Measurements from ENCODE around the gene LMOD1. TPM values are rescaled to one million over a fixed set of nuclear protein-coding genes. Genes with fewer than 3 reads are reported as not detected.
"Not testable (repeated sequence)": the region's sequence is repeated elsewhere in the genome, so short reads cannot be mapped to it uniquely, and the experiment has no call there.

Gene LMOD1
- total and polyA plus RNA-seq, 4 experiments from 2014 or later = not detected

- Mint-ChIP-seq H3K4me1 (peaks cover 0 to 1% (median 0%) of the 10 kb centered on the region in 4 donors), H3K36me3 (no peaks in the 10 kb centered on the region), H3K27ac (no peak overlapping the region), H3K4me3 (no peak overlapping the region), H3K9me3 (no peaks in the 10 kb centered on the region), H3K27me3 (peaks cover 1 to 5% of the 10 kb centered on the region in 2 donors)
- no peaks in the 10 kb centered on the region for H3K36me3 ChIP-seq (ENCODE audit: insufficient read depth, low read length)
- POLR2A ChIA-PET (ENCODE audit: partially characterized antibody) = no interaction called here
- no peak for DNase-seq
- intact Hi-C loops (cut with micrococcal nuclease) = no loop called here
- H3K4me3 ChIP-seq (ENCODE audit: low read length in 2 of 2) = no peak overlapping the region
- no peaks in the 10 kb centered on the region for H3K9me3 ChIP-seq (ENCODE audit: control insufficient read depth in 1 of 2, low read length in 2 of 2)
- H3K27ac ChIP-seq (ENCODE audit: low read depth, low read length) = no peak overlapping the region
- no peaks in the 10 kb centered on the region for H3K27me3 ChIP-seq (ENCODE audit: insufficient read depth, low read length)
- H3K4me1 ChIP-seq (ENCODE audit: insufficient read depth, low read length) = no peaks in the 10 kb centered on the region
- CTCF ChIA-PET (ENCODE audit: partially characterized antibody) = interaction anchor here (2.5 kb wide), 1 partner anchor 11 kb away, joined by 17 read pairs; no protein-coding TSS in a partner anchor
Measured at GRCh38 chr1:201906336-201906735, 40.0 kb downstream of the LMOD1 start.

GRCh38 chr1:201905234-201905890 is 41.0 kb downstream of the LMOD1 start:
- H3K9me3 ChIP-seq (ENCODE audit: control insufficient read depth in 1 of 2, low read length in 2 of 2) = no peaks in the 10 kb centered on the region
- no peak overlapping the region for H3K27ac ChIP-seq (ENCODE audit: low read depth, low read length)
- H3K27ac Mint-ChIP-seq = no peak overlapping the region
- H3K27me3 ChIP-seq (ENCODE audit: insufficient read depth, low read length) = no peaks in the 10 kb centered on the region
- H3K4me1 ChIP-seq (ENCODE audit: insufficient read depth, low read length) = no peaks in the 10 kb centered on the region
- no peaks in the 10 kb centered on the region for H3K9me3 Mint-ChIP-seq
- ChIA-PET CTCF (ENCODE audit: partially characterized antibody) (interaction anchor here (2.4 to 2.5 kb wide), 2 partner anchors 10 kb away, joined by 11 to 17 read pairs; no protein-coding TSS in a partner anchor), POLR2A (ENCODE audit: partially characterized antibody) (no interaction called here)
- no peaks in the 10 kb centered on the region for H3K36me3 Mint-ChIP-seq
- no peak for DNase-seq
- peaks cover under 1 to 1% of the 10 kb centered on the region in 2 donors for H3K27me3 Mint-ChIP-seq
- intact Hi-C loops (cut with micrococcal nuclease) = no loop called here
- peaks cover 0 to 1% (median 0%) of the 10 kb centered on the region in 4 donors for H3K4me1 Mint-ChIP-seq
- H3K4me3 ChIP-seq (ENCODE audit: low read length in 2 of 2) = no peak overlapping the region
- H3K36me3 ChIP-seq (ENCODE audit: insufficient read depth, low read length) = no peaks in the 10 kb centered on the region
- H3K4me3 Mint-ChIP-seq = no peak overlapping the region

- Mint-ChIP-seq H3K27ac (no peak overlapping the region), H3K9me3 (no peaks in the 10 kb centered on the region), H3K4me3 (no peak overlapping the region), H3K27me3 (no peaks in the 10 kb centered on the region), H3K36me3 (no peaks in the 10 kb centered on the region), H3K4me1 (no peaks in the 10 kb centered on the region)
- Histone ChIP-seq H3K27ac (ENCODE audit: low read depth, low read length) (no peak overlapping the region), H3K27me3 (ENCODE audit: insufficient read depth, low read length) (no peaks in the 10 kb centered on the region), H3K36me3 (ENCODE audit: insufficient read depth, low read length) (no peaks in the 10 kb centered on the region), H3K9me3 (ENCODE audit: control insufficient read depth in 1 of 2, low read length in 2 of 2) (no peaks in the 10 kb centered on the region), H3K4me1 (ENCODE audit: insufficient read depth, low read length) (no peaks in the 10 kb centered on the region), H3K4me3 (ENCODE audit: low read length in 2 of 2) (no peak overlapping the region)
- CTCF ChIA-PET (ENCODE audit: partially characterized antibody) = interaction anchor here (1.2 to 2.4 kb wide), 2 partner anchors 9 to 69 kb away, joined by 4 to 11 read pairs; no protein-coding TSS in a partner anchor
- DNase-seq = no peak
- POLR2A ChIA-PET (ENCODE audit: partially characterized antibody) = no interaction called here
- intact Hi-C loops (cut with micrococcal nuclease) = no loop called here
Measured at GRCh38 chr1:201904579-201904978, 41.8 kb downstream of the LMOD1 start.

- Histone ChIP-seq H3K4me3 (ENCODE audit: low read length in 2 of 2) (no peak overlapping the region), H3K27me3 (ENCODE audit: insufficient read depth, low read length) (no peaks in the 10 kb centered on the region), H3K27ac (ENCODE audit: low read depth, low read length) (no peak overlapping the region), H3K9me3 (ENCODE audit: control insufficient read depth in 1 of 2, low read length in 2 of 2) (no peaks in the 10 kb centered on the region), H3K36me3 (ENCODE audit: insufficient read depth, low read length) (no peaks in the 10 kb centered on the region), H3K4me1 (ENCODE audit: insufficient read depth, low read length) (no peaks in the 10 kb centered on the region)
- Mint-ChIP-seq H3K36me3 (no peaks in the 10 kb centered on the region), H3K27ac (no peak overlapping the region), H3K4me1 (no peaks in the 10 kb centered on the region), H3K4me3 (no peak overlapping the region), H3K27me3 (no peaks in the 10 kb centered on the region), H3K9me3 (no peaks in the 10 kb centered on the region)
- POLR2A ChIA-PET (ENCODE audit: partially characterized antibody) = no interaction called here
- intact Hi-C loops (cut with micrococcal nuclease) = no loop called here
- DNase-seq = no peak
- CTCF ChIA-PET (ENCODE audit: partially characterized antibody) = interaction anchor here (2.4 kb wide), 1 partner anchor 8 kb away, joined by 11 read pairs; no protein-coding TSS in a partner anchor
Measured at GRCh38 chr1:201903135-201903534, 43.2 kb downstream of the LMOD1 start.

GRCh38 chr1:201902198-201902597 is 44.1 kb downstream of the LMOD1 start:
- H3K4me3 Mint-ChIP-seq = no peak overlapping the region

GRCh38 chr1:201901036-201901435 is 45.3 kb downstream of the LMOD1 start:
- H3K4me1 ChIP-seq (ENCODE audit: insufficient read depth, low read length); DNase-seq; H3K4me3 ChIP-seq (ENCODE audit: low read length in 2 of 2); intact Hi-C loops (cut with micrococcal nuclease); H3K9me3 ChIP-seq (ENCODE audit: control insufficient read depth in 1 of 2, low read length in 2 of 2); H3K36me3 Mint-ChIP-seq; H3K27me3 ChIP-seq (ENCODE audit: insufficient read depth, low read length); H3K4me3 Mint-ChIP-seq; H3K27me3 Mint-ChIP-seq; POLR2A ChIA-PET (ENCODE audit: partially characterized antibody); H3K9me3 Mint-ChIP-seq; H3K27ac Mint-ChIP-seq; H3K27ac ChIP-seq (ENCODE audit: low read depth, low read length); H3K4me1 Mint-ChIP-seq; H3K36me3 ChIP-seq (ENCODE audit: insufficient read depth, low read length): not testable (repeated sequence)
- CTCF ChIA-PET (ENCODE audit: partially characterized antibody) = interaction anchor here (1.8 kb wide), 1 partner anchor 9 kb away, joined by 4 read pairs; no protein-coding TSS in a partner anchor

More at GRCh38 chr1:201902198-201902597, 44.1 kb downstream of the LMOD1 start:
- Histone ChIP-seq H3K27me3 (ENCODE audit: insufficient read depth, low read length) (no peaks in the 10 kb centered on the region), H3K4me3 (ENCODE audit: low read length in 2 of 2) (no peak overlapping the region), H3K36me3 (ENCODE audit: insufficient read depth, low read length) (no peaks in the 10 kb centered on the region), H3K4me1 (ENCODE audit: insufficient read depth, low read length) (no peaks in the 10 kb centered on the region), H3K27ac (ENCODE audit: low read depth, low read length) (no peak overlapping the region), H3K9me3 (ENCODE audit: control insufficient read depth in 1 of 2, low read length in 2 of 2) (no peaks in the 10 kb centered on the region)
- intact Hi-C loops (cut with micrococcal nuclease) = no loop called here
- H3K36me3 Mint-ChIP-seq = no peaks in the 10 kb centered on the region
- H3K4me1 Mint-ChIP-seq = no peaks in the 10 kb centered on the region
- ChIA-PET POLR2A (ENCODE audit: partially characterized antibody) (no interaction called here), CTCF (ENCODE audit: partially characterized antibody) (interaction anchor here (1.0 to 1.8 kb wide), 2 partner anchors 10 to 71 kb away, joined by 3 to 4 read pairs; no protein-coding TSS in a partner anchor)
- H3K27me3 Mint-ChIP-seq = no peaks in the 10 kb centered on the region
- H3K27ac Mint-ChIP-seq = no peak overlapping the region
- DNase-seq = no peak
- no peaks in the 10 kb centered on the region for H3K9me3 Mint-ChIP-seq

- Histone ChIP-seq H3K27ac (ENCODE audit: low read depth, low read length) (no peak overlapping the region), H3K4me1 (ENCODE audit: insufficient read depth, low read length) (peaks cover 7% of the 10 kb centered on the region), H3K4me3 (ENCODE audit: low read length in 2 of 2) (no peak overlapping the region), H3K36me3 (ENCODE audit: insufficient read depth, low read length) (no peaks in the 10 kb centered on the region), H3K27me3 (ENCODE audit: insufficient read depth, low read length) (no peaks in the 10 kb centered on the region), H3K9me3 (ENCODE audit: control insufficient read depth in 1 of 2, low read length in 2 of 2) (no peaks in the 10 kb centered on the region)
- POLR2A ChIA-PET (ENCODE audit: partially characterized antibody) = no interaction called here
- Mint-ChIP-seq H3K36me3 (no peaks in the 10 kb centered on the region), H3K27ac (no peak overlapping the region), H3K4me1 (peaks cover 5 to 7% (median 6%) of the 10 kb centered on the region in 4 donors), H3K27me3 (peaks cover 0 to 2% of the 10 kb centered on the region in 2 donors), H3K9me3 (no peaks in the 10 kb centered on the region), H3K4me3 (no peak overlapping the region)
- CTCF ChIA-PET (ENCODE audit: partially characterized antibody) = no interaction called here
- no peak for DNase-seq
- intact Hi-C loops (cut with micrococcal nuclease) = no loop called here
Measured at GRCh38 chr1:201900476-201900875, 45.9 kb downstream of the LMOD1 start.
